Measurements from ENCODE around the gene HLA-DPB1.
"Not testable (repeated sequence)": the region's sequence is repeated elsewhere in the genome, so short reads cannot be mapped to it uniquely, and the experiment has no call there.

The HLA-DPB1 gene

DNA sequence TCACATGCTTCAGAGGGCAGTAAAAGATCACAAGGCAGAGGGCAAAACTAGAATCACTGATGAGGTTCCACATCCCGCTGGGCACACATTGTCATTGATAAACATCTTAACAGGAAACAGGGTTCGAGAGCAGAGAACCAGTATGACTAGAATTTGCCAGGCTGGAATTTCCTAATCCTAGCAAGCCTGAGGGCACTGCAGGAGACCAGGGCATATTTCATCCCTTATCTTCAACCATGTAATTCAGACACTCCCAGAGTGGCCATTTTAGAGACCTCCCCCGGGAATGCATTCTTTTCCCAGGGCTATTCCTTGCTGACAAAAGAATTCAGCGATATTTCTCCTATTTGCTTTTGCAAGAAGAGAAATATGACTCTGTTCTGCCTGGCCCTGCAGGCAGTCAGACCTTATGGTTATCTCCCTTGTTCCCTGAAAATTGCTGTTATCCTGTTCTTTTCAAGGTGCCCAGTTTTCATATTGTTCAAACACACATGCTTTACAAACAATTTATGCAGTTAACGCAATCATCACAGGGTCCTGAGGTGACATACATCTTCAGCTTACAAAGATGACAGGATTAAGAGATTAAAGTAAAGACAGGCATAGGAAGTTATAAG, 25.4 kb downstream of the HLA-DPB1 start:
- not testable (repeated sequence) for DNase-seq (ENCODE audit: low read depth in 1 of 2, low spot score in 1 of 2)

DNA sequence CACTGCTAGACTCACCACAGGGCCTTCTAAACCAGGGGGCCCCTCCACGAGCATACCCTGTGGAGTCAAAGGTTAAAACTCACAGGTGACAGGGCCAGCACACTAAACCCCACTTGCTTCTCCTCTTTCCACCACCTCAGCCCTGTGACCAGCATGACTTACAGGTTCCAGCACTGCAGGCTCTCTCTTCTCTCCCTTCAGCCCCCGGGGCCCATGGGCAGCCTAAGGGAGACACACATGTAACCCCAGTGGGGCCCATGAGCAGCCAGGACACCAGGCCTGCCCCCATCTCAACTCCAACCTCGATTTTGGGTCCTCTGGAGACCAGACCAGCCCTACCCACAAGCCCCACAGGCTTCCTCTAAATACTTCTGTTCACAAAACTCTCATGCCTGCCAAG, 28.0 kb downstream of the HLA-DPB1 start:
- no peak for DNase-seq (ENCODE audit: low read depth in 1 of 2, low spot score in 1 of 2)

DNA sequence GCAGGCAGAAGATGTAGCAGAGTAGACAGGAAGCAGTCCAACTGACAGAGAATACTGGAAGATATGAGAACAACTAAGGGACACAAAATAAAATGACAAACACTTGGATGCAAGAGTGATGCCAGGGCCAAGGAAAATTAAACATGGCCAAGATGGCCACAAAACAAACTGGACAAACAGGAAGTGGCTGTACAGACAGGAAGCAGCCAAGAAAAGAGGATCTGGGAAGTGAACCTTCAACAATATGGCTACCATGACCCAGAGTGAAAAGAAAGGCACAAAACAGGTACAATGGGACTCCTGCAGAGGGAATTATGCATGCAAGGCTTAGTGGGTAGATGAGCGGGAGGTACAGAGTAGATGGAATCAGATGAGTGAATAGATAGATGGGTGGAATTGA, 29.1 kb downstream of the HLA-DPB1 start:
- DNase-seq (ENCODE audit: low read depth in 1 of 2, low spot score in 1 of 2), result no peak

DNA sequence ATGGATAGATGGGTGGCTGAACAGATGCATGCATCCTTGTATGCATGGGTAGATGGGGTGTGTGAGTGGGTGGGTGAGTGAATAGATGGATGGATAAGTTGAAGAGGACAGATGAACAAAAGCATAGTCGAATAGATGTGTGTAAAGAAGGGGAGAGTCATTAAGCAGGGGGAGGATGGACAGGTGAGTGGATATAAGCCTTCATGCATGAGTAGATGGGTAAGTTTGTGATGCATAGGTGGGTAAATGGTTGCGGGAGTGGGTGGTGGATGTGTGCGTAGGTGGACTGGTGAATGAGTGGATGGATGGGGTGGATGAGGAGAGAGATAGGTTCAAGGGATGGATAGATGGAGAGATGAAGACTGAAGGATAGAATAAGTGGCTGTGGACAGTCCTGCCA, 29.6 kb downstream of the HLA-DPB1 start:
- no peak for DNase-seq (ENCODE audit: low read depth in 1 of 2, low spot score in 1 of 2)

DNA sequence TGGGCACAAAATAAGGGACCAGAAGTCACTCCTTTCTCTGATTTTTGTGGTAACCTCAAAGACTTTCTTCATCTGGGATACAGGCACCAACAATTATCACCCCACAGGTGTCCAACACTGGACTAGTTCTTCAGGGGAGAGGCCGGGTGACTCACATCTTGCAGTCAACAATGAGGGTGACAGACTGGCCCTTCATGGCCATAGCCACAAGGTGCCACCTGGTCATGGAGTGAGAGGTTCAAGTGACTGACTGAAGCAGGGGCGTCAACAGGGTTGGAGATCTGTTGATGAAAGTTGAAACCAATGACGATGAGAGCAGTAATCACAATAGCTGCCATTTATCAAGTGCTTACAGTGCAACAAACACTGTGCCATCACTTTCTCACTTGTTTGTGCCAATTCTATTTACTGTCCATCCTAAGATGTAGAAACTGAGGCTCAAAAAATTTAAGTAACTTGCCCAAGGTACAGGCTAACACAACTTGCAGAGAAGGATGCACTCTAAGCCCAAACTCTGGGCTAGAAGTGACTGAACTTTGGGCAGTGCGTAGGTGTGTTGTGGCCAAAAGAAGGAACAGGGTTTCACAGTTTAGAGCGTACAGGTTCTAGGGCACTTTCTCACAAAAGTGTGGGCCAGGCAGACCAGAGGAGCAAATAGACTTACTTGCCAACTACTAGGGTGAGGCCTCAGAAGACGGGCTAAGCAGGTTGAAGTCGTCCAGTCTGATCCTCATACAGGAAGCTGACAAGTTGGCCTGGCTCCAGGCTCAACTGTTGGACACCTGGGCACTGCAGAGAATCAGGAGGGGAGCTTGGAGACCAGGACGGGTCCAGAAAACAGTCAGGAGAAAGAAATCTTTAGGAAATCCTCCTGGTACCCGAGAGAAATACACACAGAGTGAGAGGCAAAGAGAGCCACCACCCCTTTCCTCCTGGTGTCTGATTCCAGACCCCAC, 30.4 kb downstream of the HLA-DPB1 start:
- no peak for DNase-seq (ENCODE audit: low read depth in 1 of 2, low spot score in 1 of 2)

DNA sequence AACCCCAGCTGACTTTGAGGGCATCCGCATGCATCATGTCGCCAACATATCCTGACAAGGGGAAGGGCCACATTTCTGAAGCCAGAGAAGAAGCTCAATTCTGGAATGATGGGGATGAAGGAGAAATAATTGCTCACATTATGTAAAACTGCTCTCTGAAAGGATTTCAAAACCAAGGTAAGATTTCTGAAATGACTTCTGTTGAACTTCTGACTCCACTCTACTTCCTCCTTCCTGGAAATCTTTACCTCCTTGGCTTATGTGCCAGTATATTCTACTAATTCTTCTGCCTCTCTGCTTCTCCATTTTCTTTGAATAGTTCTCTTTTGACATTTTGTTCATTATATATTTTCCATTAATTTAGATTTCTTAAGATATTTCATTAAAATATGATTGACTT, 31.9 kb downstream of the HLA-DPB1 start:
- DNase-seq (ENCODE audit: low read depth in 1 of 2, low spot score in 1 of 2), result no peak

DNA sequence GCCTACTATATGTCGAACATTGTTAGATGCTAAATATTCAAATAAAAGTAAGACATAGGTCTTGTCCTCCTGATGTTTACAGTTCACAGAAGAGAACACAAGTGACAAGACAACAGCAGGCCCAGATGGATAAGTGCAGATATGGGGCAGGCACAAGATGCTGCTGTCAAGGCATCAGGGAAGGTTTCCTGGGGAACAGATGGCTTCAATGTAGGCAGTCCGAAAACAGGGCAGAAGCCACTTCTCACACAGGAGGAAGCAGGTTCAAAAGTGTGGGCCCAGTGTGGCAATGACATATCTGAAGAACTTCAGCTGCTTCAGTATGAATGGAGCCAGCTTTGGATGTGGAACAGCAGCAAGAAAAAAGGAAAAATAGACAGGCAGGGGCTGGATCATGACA, 32.5 kb downstream of the HLA-DPB1 start:
- DNase-seq (ENCODE audit: low read depth in 1 of 2, low spot score in 1 of 2), result no peak

DNA sequence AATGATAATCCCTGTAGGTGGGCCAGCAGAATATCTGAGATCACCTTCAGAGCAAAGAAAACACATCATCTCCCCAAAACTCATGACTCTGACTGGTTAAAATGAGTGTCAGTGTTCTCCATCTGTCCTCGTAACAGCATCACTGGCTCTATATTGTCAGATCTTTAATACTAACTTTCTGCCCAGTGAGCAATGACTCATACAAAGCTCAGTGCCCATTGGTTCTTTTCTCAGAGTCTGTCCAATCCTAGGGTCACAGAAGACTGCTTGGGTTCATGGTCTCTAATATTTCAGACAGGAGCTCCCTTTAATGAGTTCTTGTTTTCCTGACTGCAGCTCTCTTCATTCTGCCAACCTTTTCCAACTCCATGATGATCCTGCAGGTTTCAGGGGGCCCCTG, 36.4 kb downstream of the HLA-DPB1 start:
- no peak for DNase-seq (ENCODE audit: low read depth in 1 of 2, low spot score in 1 of 2)

DNA sequence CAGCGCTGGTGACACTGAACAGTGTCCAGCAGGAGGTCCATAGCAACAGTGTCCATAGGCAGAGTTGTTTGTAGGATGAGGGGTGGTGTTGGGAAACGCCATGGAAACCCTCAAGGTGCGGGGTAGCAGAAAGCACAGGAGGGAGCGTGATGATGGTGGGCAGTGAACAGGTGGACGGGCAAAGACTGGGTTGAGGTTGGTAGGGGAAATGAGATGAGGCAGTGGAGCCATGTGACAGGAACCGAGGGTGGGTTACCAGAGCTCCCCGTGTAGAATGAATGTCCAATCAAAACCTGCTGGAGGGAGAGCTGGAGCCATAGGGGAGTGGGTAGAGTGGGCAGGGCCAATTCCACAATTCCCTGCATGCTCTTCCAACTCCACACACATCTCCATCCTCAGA, 38.0 kb downstream of the HLA-DPB1 start:
- DNase-seq (ENCODE audit: low read depth in 1 of 2, low spot score in 1 of 2), result no peak

DNA sequence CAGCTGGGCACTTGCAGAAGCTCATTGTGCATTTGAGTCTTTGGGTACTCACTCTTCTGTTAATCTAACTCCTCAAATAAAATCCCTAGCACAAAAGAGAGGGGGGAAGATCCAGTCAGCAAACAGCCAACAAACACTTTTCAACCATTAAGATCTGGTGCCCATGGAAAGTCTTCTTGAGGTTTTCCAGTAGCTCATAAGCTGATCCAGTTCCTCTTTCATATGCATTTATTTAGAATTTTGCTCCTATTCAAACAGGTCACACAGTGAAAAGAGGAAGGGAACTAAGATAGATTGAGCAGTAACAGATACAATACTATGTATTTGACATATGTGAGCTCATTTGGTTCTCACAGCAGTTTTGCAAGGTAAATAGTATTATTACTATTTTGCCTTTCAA, 38.6 kb downstream of the HLA-DPB1 start:
- DNase-seq (ENCODE audit: low read depth in 1 of 2, low spot score in 1 of 2), result no peak

DNA sequence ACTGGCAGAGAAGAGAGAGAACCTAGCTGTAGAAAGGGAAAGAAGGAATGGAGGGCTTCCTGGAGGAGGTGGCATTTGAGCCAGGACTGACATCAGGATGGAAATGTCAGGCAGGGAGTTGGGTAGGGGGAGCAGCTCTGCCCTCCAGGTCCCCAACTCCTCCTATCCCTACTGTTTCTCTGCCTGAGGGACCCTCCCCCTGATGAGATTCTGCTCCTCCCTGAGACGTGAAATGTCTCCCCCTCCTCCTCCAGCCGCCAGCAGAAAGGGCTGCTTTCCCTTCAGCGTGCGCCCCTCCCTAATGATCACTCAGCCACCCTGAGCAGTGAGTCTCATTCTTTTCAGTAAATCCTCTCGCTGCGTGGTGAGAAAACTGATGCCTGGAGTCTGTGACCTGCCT, 40.6 kb downstream of the HLA-DPB1 start:
- DNase-seq (ENCODE audit: low read depth in 1 of 2, low spot score in 1 of 2), result no peak

DNA sequence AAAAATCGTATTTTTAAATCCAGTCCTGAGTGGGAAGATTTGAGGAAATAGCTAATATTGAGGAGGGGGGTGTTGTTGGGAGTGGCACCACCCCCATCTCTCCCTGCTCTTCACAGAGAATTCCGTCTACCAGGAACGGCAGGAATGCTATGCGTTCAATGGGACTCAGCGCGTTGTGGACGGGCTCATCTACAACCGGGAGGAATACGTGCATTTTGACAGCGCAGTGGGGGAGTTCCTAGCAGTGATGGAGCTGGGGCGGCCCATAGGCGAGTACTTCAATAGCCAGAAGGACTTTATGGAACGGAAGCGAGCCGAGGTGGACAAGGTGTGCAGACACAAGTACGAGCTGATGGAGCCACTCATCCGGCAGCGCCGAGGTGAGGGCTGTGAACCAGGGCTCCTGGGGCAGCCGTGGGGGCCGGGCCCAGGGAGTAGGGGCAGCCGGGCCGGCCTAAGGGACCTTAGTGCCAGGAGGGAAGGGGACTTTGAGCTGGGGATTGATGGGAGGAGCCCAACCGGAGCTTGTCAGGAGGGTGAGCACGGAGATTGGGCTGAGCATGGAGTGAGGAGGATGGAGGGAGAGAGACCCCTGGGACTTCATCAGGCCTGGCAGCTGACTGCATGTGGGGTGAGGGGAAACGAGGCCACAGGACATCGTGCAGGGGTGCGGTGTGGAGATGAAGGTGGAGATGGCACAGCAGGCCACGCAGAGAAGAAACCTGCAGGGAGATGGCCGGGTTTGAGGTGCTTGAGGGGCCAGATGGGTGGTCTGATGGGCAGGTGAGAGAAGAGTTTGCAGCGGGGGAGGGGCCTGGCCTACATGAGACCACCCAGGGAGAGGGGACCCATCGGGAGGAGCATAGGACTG, 41.3 kb downstream of the HLA-DPB1 start:
- no peak for DNase-seq (ENCODE audit: low read depth in 1 of 2, low spot score in 1 of 2)

DNA sequence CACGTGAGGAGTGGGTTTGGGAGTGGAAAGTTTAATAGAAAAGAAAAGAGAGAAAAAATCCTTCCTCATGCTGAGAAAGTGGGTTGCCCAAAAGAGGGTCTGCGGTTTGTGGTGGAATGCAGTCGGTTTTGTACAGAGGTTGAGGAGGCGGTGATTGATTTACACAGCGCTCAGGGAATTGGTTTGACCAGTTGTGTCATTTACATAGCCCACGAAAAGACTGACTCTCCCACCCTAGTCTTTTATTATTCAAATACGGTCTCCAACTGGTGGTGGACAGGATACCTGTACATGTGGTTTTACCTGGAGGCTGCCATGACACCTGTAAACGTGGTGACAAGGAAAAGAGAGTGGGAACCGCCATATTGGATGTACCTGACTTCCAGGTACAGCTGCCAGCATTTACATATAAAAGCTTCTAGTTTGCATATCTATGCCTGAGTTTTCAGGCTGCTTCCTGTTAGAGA, 42.1 kb downstream of the HLA-DPB1 start:
- no peak for DNase-seq (ENCODE audit: low read depth in 1 of 2, low spot score in 1 of 2)

DNA sequence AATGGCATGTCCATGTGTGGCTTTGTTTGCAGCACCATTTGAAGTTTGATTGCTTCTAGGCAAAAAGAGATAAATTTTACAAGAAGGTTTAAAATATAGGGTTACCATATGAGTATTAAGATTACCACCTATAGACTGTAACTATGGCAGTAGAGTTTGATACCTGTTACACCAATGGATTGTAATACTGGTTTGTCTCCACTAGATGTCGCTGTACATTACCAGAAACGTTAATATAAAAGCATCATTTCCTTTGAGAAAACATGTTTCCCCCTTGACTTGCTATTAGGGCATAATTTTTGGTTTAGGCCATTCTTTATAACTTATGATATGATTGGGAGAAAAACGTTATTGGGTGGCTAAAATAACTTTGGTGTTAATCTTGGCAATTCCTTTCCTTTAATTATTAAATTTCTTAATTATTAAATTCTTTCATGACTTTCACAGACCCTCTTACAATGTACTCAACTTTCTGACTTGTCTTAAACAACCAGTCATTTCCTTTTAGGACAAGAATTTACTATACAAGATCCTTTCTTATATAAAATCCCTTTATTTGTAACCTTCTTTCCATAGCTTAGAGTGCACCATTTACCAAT, 42.8 kb downstream of the HLA-DPB1 start:
- DNase-seq (ENCODE audit: low read depth in 1 of 2, low spot score in 1 of 2), result peak in 1 of 2 donors; percentile 52

DNA sequence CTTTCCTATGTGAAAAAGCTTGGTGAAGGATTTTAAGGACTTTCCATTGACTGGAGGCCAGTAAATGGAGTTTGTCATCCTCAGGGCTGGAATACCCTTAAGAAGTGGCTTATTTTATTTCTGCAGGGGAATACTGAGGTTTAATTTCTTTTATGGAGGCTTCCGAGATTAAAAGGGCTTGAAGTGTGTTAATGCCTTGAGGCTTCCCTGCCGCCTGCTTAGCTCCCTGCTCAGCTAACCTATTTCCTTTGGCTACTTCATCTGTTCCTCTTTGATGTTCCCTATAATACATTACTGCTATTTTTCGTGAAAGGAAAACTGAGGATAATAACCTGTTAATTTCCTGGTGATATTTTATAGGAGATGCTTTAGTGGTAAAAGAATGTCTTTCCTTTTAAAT, 44.2 kb downstream of the HLA-DPB1 start:
- DNase-seq (ENCODE audit: low read depth in 1 of 2, low spot score in 1 of 2), result no peak

DNA sequence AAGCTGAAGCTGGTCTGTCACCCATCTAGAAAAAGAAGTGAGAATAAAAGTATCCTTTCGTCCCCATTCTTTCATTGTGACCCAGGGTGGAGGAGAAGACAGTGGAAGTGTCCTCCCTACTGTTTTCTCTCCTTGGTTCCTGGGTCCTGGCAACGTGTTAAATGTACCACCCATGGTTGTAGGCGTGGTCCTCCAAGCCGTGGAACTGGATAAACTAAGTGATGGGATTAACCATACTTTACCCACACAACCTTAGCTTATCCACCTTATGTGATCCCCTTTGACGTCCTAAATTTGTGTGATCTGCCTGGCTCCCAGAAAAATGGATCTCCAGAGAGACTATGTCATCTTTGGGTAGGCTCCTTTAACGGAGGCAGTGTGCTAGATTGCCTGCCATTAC, 47.4 kb downstream of the HLA-DPB1 start:
- DNase-seq (ENCODE audit: low read depth in 1 of 2, low spot score in 1 of 2), result no peak

DNA sequence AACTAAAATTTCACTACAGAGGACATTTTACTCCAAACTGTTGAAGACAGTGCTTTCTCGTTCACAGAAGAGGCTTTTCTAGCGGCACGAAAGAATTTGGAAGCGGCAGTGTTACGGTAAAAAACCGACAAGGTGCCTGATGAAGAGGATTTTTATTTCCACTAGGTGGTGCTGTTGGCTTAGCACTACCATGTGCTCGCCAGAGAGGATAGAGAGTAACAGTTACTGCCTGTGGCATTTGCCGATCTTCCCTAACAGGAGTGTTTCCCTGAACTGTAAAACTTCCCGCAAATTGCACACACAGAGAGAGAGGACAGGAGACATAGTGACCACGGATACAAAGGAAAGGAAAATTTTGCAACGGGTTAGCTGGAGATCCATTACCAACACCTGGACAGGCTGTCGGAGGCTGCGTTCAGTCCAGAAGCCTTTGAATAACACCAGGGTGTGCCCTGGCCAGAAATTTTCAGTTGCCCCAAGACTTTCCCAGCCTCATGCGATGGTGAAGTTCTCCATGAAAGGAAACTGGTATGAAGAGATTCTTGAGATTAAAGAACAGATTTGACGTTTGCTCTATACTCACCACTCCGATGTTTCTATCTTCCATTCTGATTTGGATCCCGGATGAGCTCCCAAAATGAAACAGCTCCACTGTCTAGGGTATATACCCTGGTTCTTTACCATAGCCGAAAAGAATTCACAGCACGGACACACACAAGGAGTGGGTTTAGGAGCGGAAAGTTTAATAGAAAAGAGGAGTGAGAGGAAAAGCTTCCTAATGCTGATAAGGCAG, 48.1 kb downstream of the HLA-DPB1 start:
- no peak for DNase-seq (ENCODE audit: low read depth in 1 of 2, low spot score in 1 of 2)

DNA sequence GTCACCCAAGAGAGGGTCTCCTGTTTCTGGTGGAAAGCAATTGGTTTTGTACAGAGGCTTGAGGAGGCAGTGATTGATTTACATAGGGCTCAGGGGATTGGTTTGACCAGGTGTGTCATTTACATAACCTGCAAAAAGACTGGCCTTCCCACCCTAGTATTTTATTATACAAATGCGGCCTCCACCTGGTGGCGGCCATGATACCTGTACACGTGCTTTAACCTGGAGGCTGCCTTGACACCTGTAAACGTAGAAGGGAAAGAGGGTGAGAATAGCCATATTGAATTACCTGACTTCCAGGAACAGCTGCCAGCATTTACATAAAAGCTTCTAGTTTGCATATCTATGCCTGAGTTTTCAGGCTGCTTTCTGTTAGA, 48.7 kb downstream of the HLA-DPB1 start:
- DNase-seq (ENCODE audit: low read depth in 1 of 2, low spot score in 1 of 2), result no peak

DNA sequence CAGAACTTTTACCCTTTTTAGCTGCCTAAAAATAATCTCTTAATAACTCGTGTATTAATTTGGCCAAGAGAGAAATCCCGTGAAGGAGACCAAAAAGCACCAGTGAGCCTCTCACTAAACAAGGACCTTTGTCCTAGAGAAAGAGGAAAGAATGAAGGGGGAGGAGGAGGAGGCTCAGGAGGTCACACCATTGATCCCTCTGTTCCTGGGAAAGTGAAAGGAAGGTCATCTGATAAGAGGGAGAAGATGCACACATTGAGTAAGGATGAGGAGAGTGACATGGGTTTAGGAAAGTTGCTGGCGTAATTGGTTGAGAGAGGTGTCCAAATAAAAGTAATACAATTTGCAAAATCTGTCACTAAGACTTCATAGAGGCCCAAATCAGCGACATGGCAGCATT, 49.2 kb downstream of the HLA-DPB1 start:
- DNase-seq (ENCODE audit: low read depth in 1 of 2, low spot score in 1 of 2), result no peak

DNA sequence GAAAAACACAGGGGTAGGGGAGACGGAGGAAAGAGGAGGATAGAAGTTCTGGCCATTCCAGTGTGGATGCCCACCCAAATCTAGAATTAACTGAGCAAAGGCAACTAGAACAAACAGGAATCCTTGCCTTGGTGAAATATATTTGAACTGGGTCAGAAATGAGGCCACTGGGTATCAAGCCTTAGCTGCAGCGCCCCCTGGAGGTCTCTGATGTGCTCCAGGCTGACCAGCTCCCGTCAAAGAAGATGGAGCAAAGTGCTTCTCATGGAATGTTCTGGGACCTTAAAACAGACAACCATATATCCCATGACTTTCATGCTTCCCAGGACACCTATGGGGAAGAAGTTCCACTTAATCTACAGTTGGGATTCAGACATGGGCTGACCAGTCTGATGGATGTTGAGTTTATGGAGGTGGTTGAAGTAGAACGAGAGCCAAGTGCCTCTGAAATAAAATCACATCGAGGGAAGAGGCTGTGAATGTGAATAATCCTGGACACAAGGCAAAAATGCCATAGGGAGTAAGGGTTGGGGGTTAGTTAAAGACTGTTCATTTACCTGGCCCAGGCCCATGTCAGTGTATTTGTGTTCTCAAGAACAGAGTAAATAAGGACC, 50.4 kb downstream of the HLA-DPB1 start:
- DNase-seq (ENCODE audit: low read depth in 1 of 2, low spot score in 1 of 2), result peak; percentile 20 to 43
